MCF 10A (cell line): ENCODE data around the gene WNT10A. TPM values are rescaled to one million over a fixed set of nuclear protein-coding genes. Genes with fewer than 3 reads are reported as not detected.
"Not testable (repeated sequence)": the region's sequence is repeated elsewhere in the genome, so short reads cannot be mapped to it uniquely, and the experiment has no call there.

Experiments used
- BruUV-seq: library from RNA; stranded (reverse); fragments of 400-500 nt; replicated peaks from 2 replicates; lab custom pipeline; 2021; lab: Mats Ljungman, UMichigan
- CTCF ChIA-PET: fragments of 300-600 bp; sonication (Branson Sonifier 250); formaldehyde crosslinking; extraction: SDS; loops from one replicate; lab custom pipeline; 2021; ENCODE audit warnings: antibody characterized with exemption, inconsistent platforms; lab: Yijun Ruan, JAX
- POLR2A ChIA-PET: fragments of 300-600, 350-650 bp; sonication (Branson Sonifier 250); formaldehyde crosslinking; extraction: SDS; loops from one replicate; lab custom pipeline; 2020; ENCODE audit warnings: antibody characterized with exemption, inconsistent platforms; lab: Yijun Ruan, JAX
- DNase-seq: peaks from one replicate; pipeline ENCODE4 v3.0.0-alpha.2; 2018; ENCODE audit not compliant: unreplicated experiment
- H3K27ac Mint-ChIP-seq: one replicate; pipeline ENCODE4 v1.8.0; 2022; ENCODE audit warnings: mild to moderate bottlenecking, low read depth, mixed read lengths; ENCODE audit not compliant: unreplicated experiment
- H3K27me3 Mint-ChIP-seq: one replicate; pipeline ENCODE4 v1.8.0; 2022; ENCODE audit warnings: mixed read lengths; ENCODE audit not compliant: insufficient read depth, unreplicated experiment
- H3K36me3 Mint-ChIP-seq: one replicate; pipeline ENCODE4 v1.8.0; 2022; ENCODE audit warnings: mild to moderate bottlenecking, moderate library complexity, mixed read lengths; ENCODE audit not compliant: insufficient read depth, unreplicated experiment
- H3K4me1 Mint-ChIP-seq: one replicate; pipeline ENCODE4 v1.8.0; 2022; ENCODE audit warnings: mixed read lengths; ENCODE audit not compliant: insufficient read depth, unreplicated experiment
- H3K4me3 Mint-ChIP-seq: one replicate; pipeline ENCODE4 v1.8.0; 2022; ENCODE audit warnings: mild to moderate bottlenecking, moderate library complexity, mixed read lengths; ENCODE audit not compliant: unreplicated experiment
- H3K9me3 Mint-ChIP-seq: one replicate; pipeline ENCODE4 v1.8.0; 2022; ENCODE audit warnings: mixed read lengths; ENCODE audit not compliant: unreplicated experiment
- intact Hi-C: fragments of 100-400 bp; cut with micrococcal nuclease; formaldehyde crosslinking; loops from 2 replicates; pipeline ENCODE4 v1.14.1; 2022
- total RNA-seq: library from RNA; stranded (reverse); gene quantifications from 2 replicates; pipeline ENCODE4 v1.2.3, GENCODE V29; 2022
- TF ChIP-seq, protein P1 (sequence below): fragments of 200-600 bp; IDR thresholded peaks from one replicate; pipeline ENCODE4 v1.8.0; 2022; ENCODE audit warnings: antibody characterized with exemption, mild to moderate bottlenecking; ENCODE audit not compliant: unreplicated experiment

The WNT10A gene
- total RNA-seq, 1 experiment from 2014 or later: not detected

DNA sequence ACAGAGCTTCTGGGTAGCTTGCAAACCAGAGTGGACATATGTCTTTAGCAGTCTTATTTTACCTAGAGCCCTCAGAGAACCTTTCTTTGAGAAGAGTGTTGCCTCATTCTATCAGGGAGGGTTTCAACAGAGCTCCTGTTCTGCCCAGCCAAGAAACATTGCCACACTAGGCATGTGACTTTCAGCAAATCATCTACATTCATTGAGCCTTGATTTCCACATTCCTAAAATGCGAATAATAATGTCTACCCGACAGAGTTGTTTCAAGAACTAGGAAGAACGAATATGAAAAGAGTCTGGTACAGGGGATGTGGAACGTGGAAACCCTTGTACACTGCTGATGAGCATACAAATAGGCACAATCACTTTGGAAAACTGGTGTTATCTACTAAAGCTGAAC is 41.2 kb upstream of the WNT10A start:
- POLR2A ChIA-PET: interaction anchor here (0.7 to 1.2 kb wide), 2 partner anchors 33 to 315 kb away, joined by 3 to 4 read pairs; no protein-coding TSS in a partner anchor

DNA sequence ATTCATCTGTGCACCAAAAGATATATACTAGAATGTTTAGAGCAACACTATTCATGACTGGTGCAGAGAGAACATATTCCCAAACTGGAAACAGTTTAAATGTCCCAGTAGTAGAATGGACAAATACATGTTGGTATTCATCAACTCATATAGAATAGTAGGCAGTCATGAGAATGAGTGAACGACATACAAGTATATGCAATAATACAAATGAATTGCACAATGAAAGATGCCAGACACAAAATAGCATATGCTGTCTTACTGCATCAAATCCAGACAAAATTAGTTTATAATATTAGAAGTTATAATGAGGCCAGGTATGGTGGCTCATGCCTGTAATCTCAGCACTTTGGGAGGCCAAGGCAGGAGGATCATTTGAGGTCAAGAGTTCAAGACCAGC is 40.8 kb upstream of the WNT10A start:
- TF ChIP-seq, protein P1, sequence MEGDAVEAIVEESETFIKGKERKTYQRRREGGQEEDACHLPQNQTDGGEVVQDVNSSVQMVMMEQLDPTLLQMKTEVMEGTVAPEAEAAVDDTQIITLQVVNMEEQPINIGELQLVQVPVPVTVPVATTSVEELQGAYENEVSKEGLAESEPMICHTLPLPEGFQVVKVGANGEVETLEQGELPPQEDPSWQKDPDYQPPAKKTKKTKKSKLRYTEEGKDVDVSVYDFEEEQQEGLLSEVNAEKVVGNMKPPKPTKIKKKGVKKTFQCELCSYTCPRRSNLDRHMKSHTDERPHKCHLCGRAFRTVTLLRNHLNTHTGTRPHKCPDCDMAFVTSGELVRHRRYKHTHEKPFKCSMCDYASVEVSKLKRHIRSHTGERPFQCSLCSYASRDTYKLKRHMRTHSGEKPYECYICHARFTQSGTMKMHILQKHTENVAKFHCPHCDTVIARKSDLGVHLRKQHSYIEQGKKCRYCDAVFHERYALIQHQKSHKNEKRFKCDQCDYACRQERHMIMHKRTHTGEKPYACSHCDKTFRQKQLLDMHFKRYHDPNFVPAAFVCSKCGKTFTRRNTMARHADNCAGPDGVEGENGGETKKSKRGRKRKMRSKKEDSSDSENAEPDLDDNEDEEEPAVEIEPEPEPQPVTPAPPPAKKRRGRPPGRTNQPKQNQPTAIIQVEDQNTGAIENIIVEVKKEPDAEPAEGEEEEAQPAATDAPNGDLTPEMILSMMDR: no peak
- Mint-ChIP-seq H3K4me1 (peaks cover 7% of the 10 kb centered on the region), H3K27me3 (peaks cover 21% of the 10 kb centered on the region), H3K36me3 (no peaks in the 10 kb centered on the region), H3K4me3 (no peak overlapping the region), H3K9me3 (peaks cover 25% of the 10 kb centered on the region), H3K27ac (no peak overlapping the region)
- intact Hi-C loops: no loop called here
- CTCF ChIA-PET: interaction anchor here (0.8 to 1.9 kb wide), 5 partner anchors 102 to 153 kb away, joined by 3 to 10 read pairs (median 4); partner anchors contain the start of gene TTLL4
- no peak for DNase-seq
- no TSS peak for BruUV-seq
- POLR2A ChIA-PET: interaction anchor here (1.2 kb wide), 1 partner anchor 33 kb away, joined by 4 read pairs; no protein-coding TSS in a partner anchor

More for the DNA sequence above, 41.2 kb upstream of the WNT10A start:
- H3K27me3 Mint-ChIP-seq: peaks cover 21% of the 10 kb centered on the region
- CTCF ChIA-PET: interaction anchor here (0.6 to 2.0 kb wide), 7 partner anchors 8 to 152 kb away, joined by 3 to 10 read pairs (median 4); partner anchors contain the start of gene TTLL4
- no peak overlapping the region for H3K4me3 Mint-ChIP-seq
- intact Hi-C loops: no loop called here
- DNase-seq: peak; percentile 61
- H3K36me3 Mint-ChIP-seq: no peaks in the 10 kb centered on the region
- TF ChIP-seq, protein P1: no peak
- H3K4me1 Mint-ChIP-seq: peaks cover 10% of the 10 kb centered on the region
- no TSS peak for BruUV-seq
- peaks cover 25% of the 10 kb centered on the region for H3K9me3 Mint-ChIP-seq
- no peak overlapping the region for H3K27ac Mint-ChIP-seq

DNA sequence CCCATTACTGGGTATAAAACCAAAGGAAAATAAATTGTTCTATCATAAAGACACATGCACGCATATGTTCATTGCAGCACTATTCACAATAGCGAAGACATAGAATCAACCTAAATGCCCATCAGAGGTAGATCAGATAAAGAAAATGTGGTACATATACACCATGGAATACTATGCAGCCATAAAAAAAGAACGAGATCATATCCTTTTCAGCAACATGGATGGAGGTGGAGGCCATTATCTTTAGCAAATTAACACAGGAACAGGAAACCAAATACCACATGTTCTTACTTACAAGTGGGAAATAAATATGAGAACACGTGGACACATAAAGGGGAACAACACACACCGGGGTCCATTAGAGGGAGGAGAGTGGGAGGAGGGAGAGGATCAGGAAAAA is 36.3 kb upstream of the WNT10A start:
- intact Hi-C loops, H3K36me3 Mint-ChIP-seq, H3K27ac Mint-ChIP-seq, H3K4me1 Mint-ChIP-seq, CTCF ChIA-PET, H3K4me3 Mint-ChIP-seq, BruUV-seq, DNase-seq, POLR2A ChIA-PET: not testable (repeated sequence)
- H3K27me3 Mint-ChIP-seq: peaks cover 18% of the 10 kb centered on the region
- peaks cover 15% of the 10 kb centered on the region for H3K9me3 Mint-ChIP-seq

DNA sequence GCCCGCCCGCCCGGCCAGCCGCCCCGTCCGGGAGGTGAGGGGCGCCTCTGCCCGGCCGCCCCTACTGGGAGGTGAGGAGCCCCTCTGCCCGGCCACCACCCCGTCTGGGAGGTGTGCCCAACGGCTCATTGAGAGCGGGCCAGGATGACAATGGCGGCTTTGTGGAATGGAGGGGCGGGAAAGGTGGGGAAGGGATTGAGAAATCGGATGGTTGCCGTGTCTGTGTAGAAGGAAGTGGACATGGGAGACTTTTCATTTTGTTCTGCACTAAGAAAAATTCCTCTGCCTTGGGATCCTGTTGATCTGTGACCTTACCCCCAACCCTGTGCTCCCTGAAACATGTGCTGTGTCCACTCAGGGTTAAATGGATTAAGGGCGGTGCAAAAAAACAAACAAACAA is 33.7 kb upstream of the WNT10A start:
- not testable (repeated sequence) for DNase-seq, H3K27me3 Mint-ChIP-seq, BruUV-seq, H3K4me3 Mint-ChIP-seq, H3K4me1 Mint-ChIP-seq, H3K36me3 Mint-ChIP-seq, H3K27ac Mint-ChIP-seq
- peaks cover 13% of the 10 kb centered on the region for H3K9me3 Mint-ChIP-seq
- POLR2A ChIA-PET: interaction anchor here (0.5 to 1.5 kb wide), 3 partner anchors 136 to 440 kb away, joined by 3 to 8 read pairs (median 4); no protein-coding TSS in a partner anchor
- CTCF ChIA-PET: interaction anchor here (0.6 to 4.7 kb wide), 36 partner anchors 8 to 444 kb away, joined by 3 to 41 read pairs (median 4); partner anchors contain the start of genes BCS1L, PRKAG3, RNF25 and STK36
- intact Hi-C loops: loop anchor here (1.0 kb wide), 5 partner anchors 119 to 188 kb away; partner anchors contain the start of genes BCS1L, RNF25, STK36 and ZNF142

DNA sequence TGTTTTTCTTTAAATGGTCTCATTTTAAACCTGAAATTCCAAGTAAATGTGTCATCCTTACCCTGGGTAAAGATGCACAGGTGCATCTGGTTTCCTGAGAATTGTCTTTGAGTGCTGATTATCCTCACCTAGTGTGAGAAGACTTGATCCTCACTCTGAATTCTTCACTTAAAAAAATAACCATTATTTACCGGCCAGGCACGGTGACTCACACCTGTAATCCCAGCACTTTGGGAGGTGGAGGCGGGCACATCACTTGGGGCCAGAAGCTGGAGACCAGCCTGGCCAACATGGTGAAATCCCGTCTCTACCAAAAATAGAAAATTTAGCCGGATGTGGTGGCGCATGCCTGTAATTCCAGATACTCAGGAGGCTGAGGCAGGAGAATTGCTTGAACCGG is 30.9 kb upstream of the WNT10A start:
- CTCF ChIA-PET: interaction anchor here (0.6 to 6.6 kb wide), 16 partner anchors 14 to 202 kb away, joined by 3 to 61 read pairs (median 4); partner anchors contain the start of genes BCS1L, TTLL4 and ZNF142
- Mint-ChIP-seq H3K27ac (no peak overlapping the region), H3K27me3 (no peaks in the 10 kb centered on the region), H3K36me3 (peaks cover 7% of the 10 kb centered on the region), H3K4me3 (no peak overlapping the region), H3K4me1 (peaks cover 21% of the 10 kb centered on the region), H3K9me3 (no peaks in the 10 kb centered on the region)
- POLR2A ChIA-PET: interaction anchor here (1.6 to 1.7 kb wide), 2 partner anchors 118 to 178 kb away, joined by 4 to 7 read pairs; partner anchors contain the start of genes RNF25 and STK36
- DNase-seq: peak; percentile 87
- BruUV-seq: no TSS peak
- TF ChIP-seq, protein P1: no peak
- intact Hi-C loops: loop anchor here (5.0 kb wide), 1 partner anchor 148 kb away; no protein-coding TSS in a partner anchor
